H9 (cell line): ENCODE results near the gene MRPL52. TPM values are rescaled to one million over a fixed set of nuclear protein-coding genes. Genes with fewer than 3 reads are reported as not detected.

Experiments used
- DNase-seq: peaks from one replicate; pipeline ENCODE4 v3.0.0-alpha.2; 2017
- H2AFZ ChIP-seq: one replicate; pipeline ENCODE4 v1.6.1; 2013; ENCODE audit warnings: mild to moderate bottlenecking, low read length, control low read depth, moderate library complexity
- H2AK5ac ChIP-seq: 2 replicates; pipeline ENCODE4 v1.6.1; 2013; ENCODE audit warnings: low read length, control low read depth, mixed read lengths; ENCODE audit not compliant: insufficient read length
- H2BK120ac ChIP-seq: one replicate; pipeline ENCODE4 v1.6.1; 2013; ENCODE audit warnings: low read depth, mild to moderate bottlenecking, low read length, control low read depth, inconsistent platforms; ENCODE audit not compliant: poor library complexity, severe bottlenecking
- H2BK12ac ChIP-seq: 2 replicates; pipeline ENCODE4 v1.6.1; 2013; ENCODE audit warnings: low read length, control low read depth, mixed read lengths, low read depth; ENCODE audit not compliant: insufficient read length
- H2BK15ac ChIP-seq: 2 replicates; pipeline ENCODE4 v1.6.1; 2013; ENCODE audit warnings: low read depth, low read length, control low read depth
- H2BK20ac ChIP-seq: one replicate; pipeline ENCODE4 v1.6.1; 2013; ENCODE audit warnings: low read depth, mild to moderate bottlenecking, low read length, control low read depth, inconsistent platforms; ENCODE audit not compliant: poor library complexity, severe bottlenecking
- H2BK5ac ChIP-seq: 2 replicates; pipeline ENCODE4 v1.6.1; 2013; ENCODE audit warnings: low read length, control low read depth, mixed read lengths; ENCODE audit not compliant: insufficient read length
- H3K14ac ChIP-seq: 2 replicates; pipeline ENCODE4 v1.6.1; 2013; ENCODE audit warnings: low read length, control low read depth; ENCODE audit not compliant: insufficient read depth
- H3K18ac ChIP-seq: 2 replicates; pipeline ENCODE4 v1.6.1; 2013; ENCODE audit warnings: low read depth, mild to moderate bottlenecking, mixed read lengths, low read length, control low read depth; ENCODE audit not compliant: insufficient read length
- H3K23ac ChIP-seq: 2 replicates; pipeline ENCODE4 v1.6.1; 2013; ENCODE audit warnings: low read length, control low read depth, mixed read lengths, low read depth; ENCODE audit not compliant: insufficient read length
- H3K23me2 ChIP-seq: 2 replicates; pipeline ENCODE4 v1.6.1; 2013; ENCODE audit warnings: low read depth, mild to moderate bottlenecking, mixed read lengths, low read length, control low read depth; ENCODE audit not compliant: insufficient read length, poor library complexity, severe bottlenecking
- H3K27ac ChIP-seq: 2 replicates; pipeline ENCODE4 v1.5.1; 2013; ENCODE audit warnings: low read length, control low read depth, mixed read lengths, low read depth; ENCODE audit not compliant: insufficient read length
- H3K27me3 ChIP-seq: 2 replicates; pipeline ENCODE4 v1.6.1; 2013; ENCODE audit warnings: low read length, control low read depth, inconsistent platforms; ENCODE audit not compliant: insufficient read depth
- H3K4ac ChIP-seq: 2 replicates; pipeline ENCODE4 v1.6.1; 2013; ENCODE audit warnings: low read depth, mild to moderate bottlenecking, control low read depth, inconsistent platforms, low read length, moderate library complexity
- H3K4me1 ChIP-seq: 2 replicates; pipeline ENCODE4 v1.6.1; 2013; ENCODE audit warnings: low read length, control low read depth, inconsistent platforms; ENCODE audit not compliant: insufficient read depth
- H3K4me2 ChIP-seq: 2 replicates; pipeline ENCODE4 v1.6.1; 2013; ENCODE audit warnings: low read length, control low read depth, mixed read lengths; ENCODE audit not compliant: insufficient read length, insufficient read depth
- H3K56ac ChIP-seq: 2 replicates; pipeline ENCODE4 v1.6.1; 2013; ENCODE audit warnings: low read depth, mild to moderate bottlenecking, mixed read lengths, low read length, control low read depth; ENCODE audit not compliant: insufficient read length
- H3K79me1 ChIP-seq: 2 replicates; pipeline ENCODE4 v1.6.1; 2013; ENCODE audit warnings: low read depth, mild to moderate bottlenecking, moderate library complexity, low read length, control low read depth, inconsistent platforms; ENCODE audit not compliant: insufficient read depth, poor library complexity, severe bottlenecking
- H3K79me2 ChIP-seq: 2 replicates; pipeline ENCODE4 v1.6.1; 2013; ENCODE audit warnings: low read length, control low read depth, inconsistent platforms; ENCODE audit not compliant: insufficient read depth
- H3K9ac ChIP-seq: 2 replicates; pipeline ENCODE4 v1.6.1; 2013; ENCODE audit warnings: low read length, control low read depth, mixed read lengths; ENCODE audit not compliant: insufficient read length; ENCODE audit errors: extremely low read depth
- H3K9me3 ChIP-seq: one replicate; pipeline ENCODE4 v1.6.1; 2013; ENCODE audit warnings: low read depth, low read length, inconsistent platforms; ENCODE audit not compliant: control insufficient read depth
- H3T11ph ChIP-seq: one replicate; pipeline ENCODE4 v1.6.1; 2013; ENCODE audit warnings: mild to moderate bottlenecking, low read length, control low read depth, inconsistent platforms
- H4K20me1 ChIP-seq: one replicate; pipeline ENCODE4 v1.6.1; 2013; ENCODE audit not compliant: control insufficient read depth, insufficient read length, insufficient read depth
- H4K5ac ChIP-seq: 2 replicates; pipeline ENCODE4 v1.6.1; 2013; ENCODE audit warnings: low read depth, mild to moderate bottlenecking, mixed read lengths, low read length, control low read depth; ENCODE audit not compliant: insufficient read length
- H4K8ac ChIP-seq: replicated peaks from 2 replicates; pipeline ENCODE4 v1.6.1; 2013; ENCODE audit warnings: low read length, control low read depth, mixed read lengths, low read depth; ENCODE audit not compliant: insufficient read length
- H4K91ac ChIP-seq: 2 replicates; pipeline ENCODE4 v1.6.1; 2013; ENCODE audit warnings: low read depth, mild to moderate bottlenecking, moderate library complexity, mixed read lengths, low read length, control low read depth; ENCODE audit not compliant: insufficient read length
- H3K27ac Mint-ChIP-seq, 3 experiments: 2 replicates in 2 of 3; 3 replicates in 1 of 3; pipeline ENCODE4 v1.8.0; 2020 to 2021; ENCODE audit warnings: mixed read lengths in 3 of 3, mild to moderate bottlenecking in 1 of 3, moderate library complexity in 1 of 3
- H3K27me3 Mint-ChIP-seq: 2 replicates; pipeline ENCODE4 v1.8.0; 2021; ENCODE audit warnings: low read depth, mild to moderate bottlenecking, moderate library complexity, mixed read lengths
- H3K36me3 Mint-ChIP-seq, 3 experiments: 2 replicates in 2 of 3; 3 replicates in 1 of 3; pipeline ENCODE4 v1.8.0; 2020 to 2021; ENCODE audit warnings: low read depth in 3 of 3, mixed read lengths in 3 of 3; ENCODE audit not compliant: insufficient read depth in 1 of 3
- H3K4me1 Mint-ChIP-seq, 2 experiments: 2 replicates each; pipeline ENCODE4 v1.8.0; 2020; ENCODE audit warnings: mixed read lengths in 2 of 2
- H3K4me3 Mint-ChIP-seq, 2 experiments: 2 replicates in 1 of 2; 3 replicates in 1 of 2; pipeline ENCODE4 v1.8.0; 2020 to 2021; ENCODE audit warnings: mild to moderate bottlenecking in 2 of 2, mixed read lengths in 2 of 2, moderate library complexity in 1 of 2
- H3K9me3 Mint-ChIP-seq, 2 experiments: 2 replicates in 1 of 2; 3 replicates in 1 of 2; pipeline ENCODE4 v1.8.0; 2020; ENCODE audit warnings: mild to moderate bottlenecking in 2 of 2, mixed read lengths in 2 of 2, moderate library complexity in 1 of 2
- CTCF ChIP-seq: fragments of 200-600 bp; sonication (generic); conservative IDR thresholded peaks from 3 replicates; pipeline ENCODE4 v1.8.0; 2021; ENCODE audit warnings: antibody characterized with exemption, mild to moderate bottlenecking
- WGBS: extraction: QIAGEN DNeasy Blood & Tissue Kit; methylation state at CpG from one replicate; pipeline ENCODE4 v1.1.7; 2013; ENCODE audit warnings: missing lambda C conversion rate, low lambda C conversion rate, mixed read lengths; ENCODE audit not compliant: insufficient read length; ENCODE audit errors: extremely low coverage; 5-methylcytosine and 5-hydroxymethylcytosine counted together
- total RNA-seq: library from RNA; stranded (reverse); gene quantifications from 2 replicates; pipeline ENCODE4 v1.2.1, GENCODE V29; 2021

MRPL52 gene
- total RNA-seq, 1 experiment from 2014 or later: 190 TPM

DNA sequence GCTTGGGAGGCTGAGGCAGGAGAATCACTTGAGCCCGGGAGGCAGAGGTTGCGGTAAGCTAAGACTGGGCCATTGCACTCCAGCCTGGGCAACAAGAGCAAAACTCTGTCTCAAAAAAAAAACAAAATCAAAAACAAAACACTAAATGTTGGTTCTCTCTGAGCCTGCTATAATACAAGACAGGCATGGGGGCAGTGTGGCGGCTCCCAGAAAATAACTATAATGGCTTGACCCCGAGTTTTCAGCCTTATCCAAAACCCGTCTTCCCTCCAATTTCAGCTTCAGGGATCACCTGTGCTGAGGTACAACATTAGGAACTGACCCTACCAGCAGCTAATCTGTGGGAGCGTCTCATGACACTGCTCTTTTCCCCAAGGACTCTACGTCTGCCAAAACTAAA, 15.3 kb upstream of the MRPL52 start:
- Histone ChIP-seq H3T11ph (no peak overlapping the region), H2AFZ (no peak overlapping the region), H2BK12ac (no peak overlapping the region), H3K79me2 (no peaks in the 10 kb centered on the region), H3K56ac (no peak overlapping the region), H2BK15ac (no peak overlapping the region), H2AK5ac (no peak overlapping the region), H3K23ac (no peak overlapping the region), H2BK5ac (no peak overlapping the region), H4K8ac (no peak overlapping the region), H4K20me1 (no peaks in the 10 kb centered on the region), H3K4ac (no peak overlapping the region), H4K91ac (no peak overlapping the region), H2BK20ac (no peak overlapping the region), H3K9me3 (no peaks in the 10 kb centered on the region), H3K4me1 (peaks cover 11% of the 10 kb centered on the region; the same call in 1 of the 2 replicates), H3K14ac (no peak overlapping the region), H3K9ac (no peak overlapping the region), H2BK120ac (no peak overlapping the region), H3K4me2 (no peak overlapping the region), H4K5ac (no peak overlapping the region), H3K23me2 (no peaks in the 10 kb centered on the region), H3K27me3 (no peaks in the 10 kb centered on the region), H3K27ac (no peak overlapping the region), H3K18ac (no peak overlapping the region), H3K79me1 (no peaks in the 10 kb centered on the region)
- no peak for TF ChIP-seq CTCF
- no peak overlapping the region for H3K4me3 Mint-ChIP-seq
- H3K9me3 Mint-ChIP-seq: no peaks in the 10 kb centered on the region; a peak in 1 of 5 replicates
- no peaks in the 10 kb centered on the region for H3K36me3 Mint-ChIP-seq
- WGBS: no CpG with 5 or more reads among the region's 7 CpGs
- H3K27me3 Mint-ChIP-seq: no peaks in the 10 kb centered on the region
- no peak for DNase-seq
- H3K4me1 Mint-ChIP-seq: peaks cover 33 to 40% of the 10 kb centered on the region in 2 experiments
- H3K27ac Mint-ChIP-seq: no peak overlapping the region
